Activated naive CD8-positive, alpha-beta T cell treated with anti-CD3 and anti-CD28 coated beads for 36 hours (primary cell): ENCODE data around the gene VPS4B. TPM values are rescaled to one million over a fixed set of nuclear protein-coding genes. Genes with fewer than 3 reads are reported as not detected.
"Not testable (repeated sequence)": the region's sequence is repeated elsewhere in the genome, so short reads cannot be mapped to it uniquely, and the experiment has no call there.

Source experiments
- DNase-seq: peaks from one replicate; pipeline ENCODE4 v3.0.0; 2021
- H3K27ac Mint-ChIP-seq: one replicate; pipeline ENCODE4 v1.8.0; 2022; ENCODE audit warnings: mild to moderate bottlenecking, moderate library complexity, mixed read lengths
- H3K27me3 Mint-ChIP-seq: one replicate; pipeline ENCODE4 v1.8.0; 2022; ENCODE audit warnings: mild to moderate bottlenecking, mixed read lengths
- H3K36me3 Mint-ChIP-seq: one replicate; pipeline ENCODE4 v1.8.0; 2021; ENCODE audit warnings: mild to moderate bottlenecking, mixed read lengths
- H3K4me1 Mint-ChIP-seq: one replicate; pipeline ENCODE4 v1.8.0; 2021; ENCODE audit warnings: mixed read lengths
- H3K4me3 Mint-ChIP-seq: one replicate; pipeline ENCODE4 v1.8.0; 2022; ENCODE audit warnings: mild to moderate bottlenecking, moderate library complexity, mixed read lengths
- H3K9me3 Mint-ChIP-seq: one replicate; pipeline ENCODE4 v1.8.0; 2022; ENCODE audit warnings: mixed read lengths
- total RNA-seq, 2 experiments: library from RNA; stranded (reverse); gene quantifications; one replicate each; pipeline ENCODE4 v1.2.3, GENCODE V29; 2021

VPS4B gene
- total RNA-seq: 10 to 100 TPM; 43.3 to 47.3 TPM

GRCh38 chr18:63422087-63422863 lies at the start of gene VPS4B:
VPS4B (minus strand) TSS chr18:63422476; CDS start chr18:63422259, 217 bp downstream.
- peaks cover 7% of the 10 kb centered on the region for H3K27me3 Mint-ChIP-seq
- no peaks in the 10 kb centered on the region for H3K9me3 Mint-ChIP-seq

GRCh38 chr18:63470751-63471150 lies 48.5 kb upstream of the VPS4B start:
- Mint-ChIP-seq H3K9me3 (no peaks in the 10 kb centered on the region), H3K4me3 (no peak overlapping the region), H3K27ac (no peak overlapping the region), H3K4me1 (no peaks in the 10 kb centered on the region), H3K27me3 (peaks cover 6% of the 10 kb centered on the region), H3K36me3 (no peaks in the 10 kb centered on the region)
- no peak for DNase-seq

More at GRCh38 chr18:63422087-63422863, at the start of gene VPS4B:
- peak within 1 kb of the TSS; percentile 97 for H3K27ac Mint-ChIP-seq
- H3K36me3 Mint-ChIP-seq: peaks cover 3% of the 10 kb centered on the region
- H3K4me3 Mint-ChIP-seq: peak within 1 kb of the TSS; percentile 91
- peaks cover 22% of the 10 kb centered on the region for H3K4me1 Mint-ChIP-seq
- peak; percentile 100 for DNase-seq

- peaks cover 7% of the 10 kb centered on the region for H3K27me3 Mint-ChIP-seq
- no peak overlapping the region for H3K4me3 Mint-ChIP-seq
- H3K9me3 Mint-ChIP-seq: no peaks in the 10 kb centered on the region
- H3K36me3 Mint-ChIP-seq: no peaks in the 10 kb centered on the region
- H3K4me1 Mint-ChIP-seq: no peaks in the 10 kb centered on the region
- DNase-seq: no peak
- H3K27ac Mint-ChIP-seq: no peak overlapping the region
Measured at GRCh38 chr18:63468575-63468974, 46.3 kb upstream of the VPS4B start.

- no peaks in the 10 kb centered on the region for H3K9me3 Mint-ChIP-seq
- H3K4me3 Mint-ChIP-seq: no peak overlapping the region
- H3K27ac Mint-ChIP-seq: no peak overlapping the region
- H3K36me3 Mint-ChIP-seq: no peaks in the 10 kb centered on the region
- H3K4me1 Mint-ChIP-seq: no peaks in the 10 kb centered on the region
- DNase-seq: no peak
- H3K27me3 Mint-ChIP-seq: peaks cover 11% of the 10 kb centered on the region
Measured at GRCh38 chr18:63467699-63468098, 45.4 kb upstream of the VPS4B start.

GRCh38 chr18:63465059-63465458 lies 42.8 kb upstream of the VPS4B start:
- Mint-ChIP-seq H3K36me3 (no peaks in the 10 kb centered on the region), H3K4me3 (no peak overlapping the region), H3K4me1 (no peaks in the 10 kb centered on the region), H3K9me3 (no peaks in the 10 kb centered on the region), H3K27me3 (peaks cover 16% of the 10 kb centered on the region), H3K27ac (no peak overlapping the region)
- no peak for DNase-seq

- Mint-ChIP-seq H3K27ac (no peak overlapping the region), H3K4me1 (no peaks in the 10 kb centered on the region), H3K36me3 (no peaks in the 10 kb centered on the region), H3K27me3 (peaks cover 16% of the 10 kb centered on the region), H3K4me3 (no peak overlapping the region), H3K9me3 (no peaks in the 10 kb centered on the region)
- no peak for DNase-seq
Measured at GRCh38 chr18:63464434-63464833, 42.2 kb upstream of the VPS4B start.

- H3K9me3 Mint-ChIP-seq: no peaks in the 10 kb centered on the region
- DNase-seq: no peak
- no peaks in the 10 kb centered on the region for H3K4me1 Mint-ChIP-seq
- H3K4me3 Mint-ChIP-seq: no peak overlapping the region
- no peaks in the 10 kb centered on the region for H3K36me3 Mint-ChIP-seq
- H3K27me3 Mint-ChIP-seq: peaks cover 9% of the 10 kb centered on the region
- H3K27ac Mint-ChIP-seq: no peak overlapping the region
Measured at GRCh38 chr18:63460414-63460813, 38.1 kb upstream of the VPS4B start.

- Mint-ChIP-seq H3K4me3 (no peak overlapping the region), H3K36me3 (no peaks in the 10 kb centered on the region), H3K27me3 (peaks cover 4% of the 10 kb centered on the region), H3K27ac (no peak overlapping the region), H3K9me3 (no peaks in the 10 kb centered on the region), H3K4me1 (no peaks in the 10 kb centered on the region)
- DNase-seq: no peak
Measured at GRCh38 chr18:63457977-63458376, 35.7 kb upstream of the VPS4B start.

- Mint-ChIP-seq H3K36me3 (no peaks in the 10 kb centered on the region), H3K27ac (no peak overlapping the region), H3K4me1 (no peaks in the 10 kb centered on the region), H3K9me3 (no peaks in the 10 kb centered on the region), H3K27me3 (no peaks in the 10 kb centered on the region), H3K4me3 (no peak overlapping the region)
- no peak for DNase-seq
Measured at GRCh38 chr18:63454497-63454896, 32.2 kb upstream of the VPS4B start.

GRCh38 chr18:63452751-63453150 lies 30.5 kb upstream of the VPS4B start:
- not testable (repeated sequence) for H3K4me3 Mint-ChIP-seq, DNase-seq, H3K36me3 Mint-ChIP-seq, H3K27me3 Mint-ChIP-seq, H3K9me3 Mint-ChIP-seq, H3K27ac Mint-ChIP-seq, H3K4me1 Mint-ChIP-seq

GRCh38 chr18:63451799-63452660 lies 29.8 kb upstream of the VPS4B start:
- Mint-ChIP-seq H3K4me3 (no peak overlapping the region), H3K27ac (no peak overlapping the region)
- no peak for DNase-seq

GRCh38 chr18:63449426-63449825 lies 27.1 kb upstream of the VPS4B start:
- Mint-ChIP-seq H3K9me3 (no peaks in the 10 kb centered on the region), H3K4me1 (no peaks in the 10 kb centered on the region), H3K36me3 (no peaks in the 10 kb centered on the region), H3K27me3 (no peaks in the 10 kb centered on the region), H3K27ac (no peak overlapping the region), H3K4me3 (no peak overlapping the region)
- DNase-seq: no peak

More at GRCh38 chr18:63451799-63452660, 29.8 kb upstream of the VPS4B start:
- H3K36me3 Mint-ChIP-seq: no peaks in the 10 kb centered on the region
- H3K9me3 Mint-ChIP-seq: no peaks in the 10 kb centered on the region
- H3K4me1 Mint-ChIP-seq: no peaks in the 10 kb centered on the region
- H3K27me3 Mint-ChIP-seq: no peaks in the 10 kb centered on the region

- no peaks in the 10 kb centered on the region for H3K36me3 Mint-ChIP-seq
- DNase-seq: no peak
- no peaks in the 10 kb centered on the region for H3K4me1 Mint-ChIP-seq
- no peaks in the 10 kb centered on the region for H3K9me3 Mint-ChIP-seq
- no peak overlapping the region for H3K4me3 Mint-ChIP-seq
- H3K27ac Mint-ChIP-seq: no peak overlapping the region
- no peaks in the 10 kb centered on the region for H3K27me3 Mint-ChIP-seq
Measured at GRCh38 chr18:63447066-63447465, 24.8 kb upstream of the VPS4B start.

GRCh38 chr18:63446266-63446665 lies 24.0 kb upstream of the VPS4B start:
- no peak for DNase-seq
- Mint-ChIP-seq H3K27me3 (no peaks in the 10 kb centered on the region), H3K9me3 (no peaks in the 10 kb centered on the region), H3K4me3 (no peak overlapping the region), H3K36me3 (no peaks in the 10 kb centered on the region), H3K27ac (no peak overlapping the region), H3K4me1 (no peaks in the 10 kb centered on the region)

- H3K9me3 Mint-ChIP-seq: no peaks in the 10 kb centered on the region
- no peak overlapping the region for H3K27ac Mint-ChIP-seq
- H3K4me1 Mint-ChIP-seq: no peaks in the 10 kb centered on the region
- H3K4me3 Mint-ChIP-seq: no peak overlapping the region
- no peak for DNase-seq
- H3K36me3 Mint-ChIP-seq: no peaks in the 10 kb centered on the region
- H3K27me3 Mint-ChIP-seq: no peaks in the 10 kb centered on the region
Measured at GRCh38 chr18:63445037-63445436, 22.8 kb upstream of the VPS4B start.
